Liver (tissue), 9 donors: Measurements from ENCODE around the gene FBN2. TPM values are rescaled to one million over a fixed set of nuclear protein-coding genes. Genes with fewer than 3 reads are reported as not detected.

ENCODE experiments used
- DNase-seq: peaks from one replicate; pipeline ENCODE4 v3.0.0-alpha.2; 2017; ENCODE audit warnings: low spot score
- H3K27ac ChIP-seq, 2 donors: one replicate each; pipeline ENCODE4 v1.7.0; 2013; ENCODE audit warnings: inconsistent platforms in 2 of 2, low read length in 2 of 2, control low read depth in 1 of 2, low read depth in 1 of 2, mild to moderate bottlenecking in 1 of 2
- H3K27me3 ChIP-seq, 4 donors: one replicate each; pipeline versions ENCODE4 v1.6.1 to v1.7.0; 2013; ENCODE audit warnings: low read length in 3 of 4, inconsistent platforms in 1 of 4, mild to moderate bottlenecking in 1 of 4, moderate library complexity in 1 of 4; ENCODE audit not compliant: control insufficient read depth in 4 of 4, insufficient read depth in 4 of 4
- H3K36me3 ChIP-seq, 4 donors: one replicate each; pipeline versions ENCODE4 v1.6.1 to v1.7.0; 2013; ENCODE audit warnings: low read length in 3 of 4, mild to moderate bottlenecking in 3 of 4, low read depth in 1 of 4, moderate library complexity in 1 of 4; ENCODE audit not compliant: control insufficient read depth in 4 of 4, insufficient read depth in 3 of 4
- H3K4me1 ChIP-seq, 4 donors: one replicate each; pipeline versions ENCODE4 v1.6.1 to v1.7.0; 2013; ENCODE audit warnings: low read length in 3 of 4, mild to moderate bottlenecking in 3 of 4, moderate library complexity in 1 of 4; ENCODE audit not compliant: control insufficient read depth in 4 of 4, insufficient read depth in 4 of 4
- H3K4me3 ChIP-seq, 3 donors: one replicate each; pipeline versions ENCODE4 v1.6.1 to v1.7.0; 2013; ENCODE audit warnings: low read length in 3 of 3, control low read depth in 1 of 3, low read depth in 1 of 3, mild to moderate bottlenecking in 1 of 3
- H3K9ac ChIP-seq, 2 donors: one replicate each; pipeline ENCODE4 v1.7.0; 2013; ENCODE audit warnings: low read length in 2 of 2, mild to moderate bottlenecking in 2 of 2, moderate library complexity in 2 of 2, control low read depth in 1 of 2, low read depth in 1 of 2
- H3K9me3 ChIP-seq, 4 donors: one replicate each; pipeline versions ENCODE4 v1.6.1 to v1.7.0; 2013; ENCODE audit warnings: low read length in 3 of 4; ENCODE audit not compliant: control insufficient read depth in 4 of 4
- EGR1 ChIP-seq, 2 donors: IDR thresholded peaks; 2 replicates each; pipeline ENCODE4 v1.6.1; 2016 to 2018; ENCODE audit warnings: antibody characterized with exemption in 2 of 2, low read depth in 2 of 2
- FOXA1 ChIP-seq: IDR thresholded peaks from 2 replicates; pipeline ENCODE4 v1.6.1; 2016; ENCODE audit warnings: antibody characterized with exemption
- FOXA2 ChIP-seq: IDR thresholded peaks from 2 replicates; pipeline ENCODE4 v1.6.1; 2016; ENCODE audit warnings: antibody characterized with exemption
- GABPA ChIP-seq, 2 donors: IDR thresholded peaks in 1 of 2; conservative IDR thresholded peaks in 1 of 2; 2 replicates each; pipeline ENCODE4 v1.6.1; 2016; ENCODE audit warnings: antibody characterized with exemption in 2 of 2, mild to moderate bottlenecking in 1 of 2, moderate library complexity in 1 of 2
- HNF4A ChIP-seq, 2 donors: conservative IDR thresholded peaks; 2 replicates each; pipeline ENCODE4 v1.6.1; 2016; ENCODE audit warnings: antibody characterized with exemption in 2 of 2, mild to moderate bottlenecking in 2 of 2
- HNF4G ChIP-seq: IDR thresholded peaks from 2 replicates; pipeline ENCODE4 v1.6.1; 2016; ENCODE audit warnings: antibody characterized with exemption
- JUND ChIP-seq, 2 donors: IDR thresholded peaks; 2 replicates each; pipeline ENCODE4 v1.6.1; 2016; ENCODE audit warnings: antibody characterized with exemption in 2 of 2
- NR2F2 ChIP-seq: IDR thresholded peaks from 2 replicates; pipeline ENCODE4 v1.6.1; 2016; ENCODE audit warnings: antibody characterized with exemption
- RAD21 ChIP-seq, 2 donors: IDR thresholded peaks; 2 replicates each; pipeline ENCODE4 v1.6.1; 2016; ENCODE audit warnings: antibody characterized with exemption in 2 of 2, mild to moderate bottlenecking in 2 of 2
- RXRA ChIP-seq, 2 donors: IDR thresholded peaks; 2 replicates each; pipeline ENCODE4 v1.6.1; 2017 to 2018; ENCODE audit warnings: antibody characterized with exemption in 2 of 2, mild to moderate bottlenecking in 1 of 2
- SP1 ChIP-seq: IDR thresholded peaks from 2 replicates; pipeline ENCODE4 v1.6.1; 2018; ENCODE audit warnings: antibody characterized with exemption, mild to moderate bottlenecking
- TAF1 ChIP-seq: conservative IDR thresholded peaks from 2 replicates; pipeline ENCODE4 v1.6.1; 2016; ENCODE audit warnings: antibody characterized with exemption, mild to moderate bottlenecking
- YY1 ChIP-seq: IDR thresholded peaks from 2 replicates; pipeline ENCODE4 v1.6.1; 2016; ENCODE audit warnings: antibody characterized with exemption, mild to moderate bottlenecking
- WGBS: extraction: QIAGEN DNeasy Blood & Tissue Kit; methylation state at CpG from one replicate; pipeline ENCODE4 v1.1.7; 2013; 5-methylcytosine and 5-hydroxymethylcytosine counted together
- polyA plus RNA-seq, 2 donors: library from polyadenylated mRNA; stranded (reverse) in 1 of 2; unstranded in 1 of 2; fragments of 200-250 nt in 1 of 2; fragments of >200 nt in 1 of 2; fragmentation: Nextera tagmentation in 1 of 2; extraction: Ambion mirVana in 1 of 2; gene quantifications; one replicate each; pipeline versions ENCODE4 v1.2.1 to v1.2.3, GENCODE V29; 2013 to 2015
- total RNA-seq, 2 donors: library from RNA; depleted of rRNA; stranded (reverse); fragments of >200 nt; gene quantifications; one replicate each; pipeline ENCODE4 v1.2.3, GENCODE V29; 2014
- TF ChIP-seq, protein P1 (sequence below): IDR thresholded peaks from 2 replicates; pipeline ENCODE4 v1.6.1; 2016; ENCODE audit warnings: antibody characterized with exemption, mild to moderate bottlenecking
- TF ChIP-seq, protein P2 (sequence below): IDR thresholded peaks from 2 replicates; pipeline ENCODE4 v1.6.1; 2016; ENCODE audit warnings: antibody characterized with exemption
- TF ChIP-seq, protein P3 (sequence below): IDR thresholded peaks from 2 replicates; pipeline ENCODE4 v1.6.1; 2016; ENCODE audit warnings: antibody characterized with exemption
- TF ChIP-seq, protein P4 (sequence below): IDR thresholded peaks from 2 replicates; pipeline ENCODE4 v1.6.1; 2016; ENCODE audit warnings: antibody characterized with exemption
- TF ChIP-seq, protein P5 (sequence below): fragments of 150-350 bp; IDR thresholded peaks from 2 replicates; pipeline ENCODE4 v1.5.1; 2017; ENCODE audit warnings: improper control_type of control experiment, low read depth, low read length; ENCODE audit not compliant: missing input control
- donor health status: healthy.
- donor health status: healthy.
- donor health status: healthy.
- donor health status: healthy.
- donor health status: healthy.

The FBN2 gene
- total and polyA plus RNA-seq, 4 donors, result 0.08 to 4.1 (median 0.47) TPM

DNA sequence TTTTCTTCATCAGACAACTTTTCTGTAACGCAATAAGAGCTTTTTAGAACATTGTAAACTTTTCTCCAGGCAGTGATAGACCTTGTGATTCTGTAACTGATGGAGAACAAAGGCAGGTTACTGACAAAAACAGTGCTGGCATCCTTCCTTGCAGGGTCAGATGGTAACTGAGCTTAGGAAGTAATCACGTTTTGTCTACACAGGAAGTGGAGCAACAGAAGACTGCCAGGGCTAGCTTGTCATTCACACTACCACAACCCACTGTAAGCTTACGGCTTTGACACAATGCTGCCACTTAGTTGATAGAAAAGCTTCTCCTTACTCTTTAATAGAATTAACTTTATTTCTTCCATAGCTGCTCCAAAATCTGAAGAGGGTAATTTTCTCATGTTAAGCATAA, 46.8 kb downstream of the FBN2 start:
- Histone ChIP-seq H3K9me3 (no peaks in the 10 kb centered on the region), H3K36me3 (no peaks in the 10 kb centered on the region), H3K27ac (no peak overlapping the region), H3K4me1 (no peaks in the 10 kb centered on the region), H3K9ac (no peak overlapping the region), H3K27me3 (peaks cover 0 to 2% (median 0%) of the 10 kb centered on the region in 4 donors), H3K4me3 (no peak overlapping the region)
- no peak for DNase-seq
- no peak for TF ChIP-seq JUND (IDR thresholded peaks at IDR 0.05)
- no peak for TF ChIP-seq EGR1 (IDR thresholded peaks at IDR 0.05; ENCODE audit: low read depth in 2 of 2)
- no peak for TF ChIP-seq FOXA1
- TF ChIP-seq, protein P1, sequence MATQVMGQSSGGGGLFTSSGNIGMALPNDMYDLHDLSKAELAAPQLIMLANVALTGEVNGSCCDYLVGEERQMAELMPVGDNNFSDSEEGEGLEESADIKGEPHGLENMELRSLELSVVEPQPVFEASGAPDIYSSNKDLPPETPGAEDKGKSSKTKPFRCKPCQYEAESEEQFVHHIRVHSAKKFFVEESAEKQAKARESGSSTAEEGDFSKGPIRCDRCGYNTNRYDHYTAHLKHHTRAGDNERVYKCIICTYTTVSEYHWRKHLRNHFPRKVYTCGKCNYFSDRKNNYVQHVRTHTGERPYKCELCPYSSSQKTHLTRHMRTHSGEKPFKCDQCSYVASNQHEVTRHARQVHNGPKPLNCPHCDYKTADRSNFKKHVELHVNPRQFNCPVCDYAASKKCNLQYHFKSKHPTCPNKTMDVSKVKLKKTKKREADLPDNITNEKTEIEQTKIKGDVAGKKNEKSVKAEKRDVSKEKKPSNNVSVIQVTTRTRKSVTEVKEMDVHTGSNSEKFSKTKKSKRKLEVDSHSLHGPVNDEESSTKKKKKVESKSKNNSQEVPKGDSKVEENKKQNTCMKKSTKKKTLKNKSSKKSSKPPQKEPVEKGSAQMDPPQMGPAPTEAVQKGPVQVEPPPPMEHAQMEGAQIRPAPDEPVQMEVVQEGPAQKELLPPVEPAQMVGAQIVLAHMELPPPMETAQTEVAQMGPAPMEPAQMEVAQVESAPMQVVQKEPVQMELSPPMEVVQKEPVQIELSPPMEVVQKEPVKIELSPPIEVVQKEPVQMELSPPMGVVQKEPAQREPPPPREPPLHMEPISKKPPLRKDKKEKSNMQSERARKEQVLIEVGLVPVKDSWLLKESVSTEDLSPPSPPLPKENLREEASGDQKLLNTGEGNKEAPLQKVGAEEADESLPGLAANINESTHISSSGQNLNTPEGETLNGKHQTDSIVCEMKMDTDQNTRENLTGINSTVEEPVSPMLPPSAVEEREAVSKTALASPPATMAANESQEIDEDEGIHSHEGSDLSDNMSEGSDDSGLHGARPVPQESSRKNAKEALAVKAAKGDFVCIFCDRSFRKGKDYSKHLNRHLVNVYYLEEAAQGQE, result no peak
- no peak for TF ChIP-seq RXRA (IDR thresholded peaks at IDR 0.05)
- TF ChIP-seq YY1, result no peak
- TF ChIP-seq, protein P2, sequence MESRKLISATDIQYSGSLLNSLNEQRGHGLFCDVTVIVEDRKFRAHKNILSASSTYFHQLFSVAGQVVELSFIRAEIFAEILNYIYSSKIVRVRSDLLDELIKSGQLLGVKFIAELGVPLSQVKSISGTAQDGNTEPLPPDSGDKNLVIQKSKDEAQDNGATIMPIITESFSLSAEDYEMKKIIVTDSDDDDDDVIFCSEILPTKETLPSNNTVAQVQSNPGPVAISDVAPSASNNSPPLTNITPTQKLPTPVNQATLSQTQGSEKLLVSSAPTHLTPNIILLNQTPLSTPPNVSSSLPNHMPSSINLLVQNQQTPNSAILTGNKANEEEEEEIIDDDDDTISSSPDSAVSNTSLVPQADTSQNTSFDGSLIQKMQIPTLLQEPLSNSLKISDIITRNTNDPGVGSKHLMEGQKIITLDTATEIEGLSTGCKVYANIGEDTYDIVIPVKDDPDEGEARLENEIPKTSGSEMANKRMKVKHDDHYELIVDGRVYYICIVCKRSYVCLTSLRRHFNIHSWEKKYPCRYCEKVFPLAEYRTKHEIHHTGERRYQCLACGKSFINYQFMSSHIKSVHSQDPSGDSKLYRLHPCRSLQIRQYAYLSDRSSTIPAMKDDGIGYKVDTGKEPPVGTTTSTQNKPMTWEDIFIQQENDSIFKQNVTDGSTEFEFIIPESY, result no peak
- no peak for TF ChIP-seq HNF4G
- TF ChIP-seq RAD21 (IDR thresholded peaks at IDR 0.05), result no peak
- no peak for TF ChIP-seq NR2F2
- TF ChIP-seq, protein P3, sequence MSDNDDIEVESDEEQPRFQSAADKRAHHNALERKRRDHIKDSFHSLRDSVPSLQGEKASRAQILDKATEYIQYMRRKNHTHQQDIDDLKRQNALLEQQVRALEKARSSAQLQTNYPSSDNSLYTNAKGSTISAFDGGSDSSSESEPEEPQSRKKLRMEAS, result no peak
- no peak for TF ChIP-seq TAF1
- TF ChIP-seq, protein P4, sequence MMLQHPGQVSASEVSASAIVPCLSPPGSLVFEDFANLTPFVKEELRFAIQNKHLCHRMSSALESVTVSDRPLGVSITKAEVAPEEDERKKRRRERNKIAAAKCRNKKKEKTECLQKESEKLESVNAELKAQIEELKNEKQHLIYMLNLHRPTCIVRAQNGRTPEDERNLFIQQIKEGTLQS, result no peak
- TF ChIP-seq HNF4A (conservative IDR thresholded peaks at IDR 0.05), result no peak
- TF ChIP-seq, protein P5, sequence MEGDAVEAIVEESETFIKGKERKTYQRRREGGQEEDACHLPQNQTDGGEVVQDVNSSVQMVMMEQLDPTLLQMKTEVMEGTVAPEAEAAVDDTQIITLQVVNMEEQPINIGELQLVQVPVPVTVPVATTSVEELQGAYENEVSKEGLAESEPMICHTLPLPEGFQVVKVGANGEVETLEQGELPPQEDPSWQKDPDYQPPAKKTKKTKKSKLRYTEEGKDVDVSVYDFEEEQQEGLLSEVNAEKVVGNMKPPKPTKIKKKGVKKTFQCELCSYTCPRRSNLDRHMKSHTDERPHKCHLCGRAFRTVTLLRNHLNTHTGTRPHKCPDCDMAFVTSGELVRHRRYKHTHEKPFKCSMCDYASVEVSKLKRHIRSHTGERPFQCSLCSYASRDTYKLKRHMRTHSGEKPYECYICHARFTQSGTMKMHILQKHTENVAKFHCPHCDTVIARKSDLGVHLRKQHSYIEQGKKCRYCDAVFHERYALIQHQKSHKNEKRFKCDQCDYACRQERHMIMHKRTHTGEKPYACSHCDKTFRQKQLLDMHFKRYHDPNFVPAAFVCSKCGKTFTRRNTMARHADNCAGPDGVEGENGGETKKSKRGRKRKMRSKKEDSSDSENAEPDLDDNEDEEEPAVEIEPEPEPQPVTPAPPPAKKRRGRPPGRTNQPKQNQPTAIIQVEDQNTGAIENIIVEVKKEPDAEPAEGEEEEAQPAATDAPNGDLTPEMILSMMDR, result no peak
- WGBS, result 42% methylated on average over 3 of the region's 3 CpGs

DNA sequence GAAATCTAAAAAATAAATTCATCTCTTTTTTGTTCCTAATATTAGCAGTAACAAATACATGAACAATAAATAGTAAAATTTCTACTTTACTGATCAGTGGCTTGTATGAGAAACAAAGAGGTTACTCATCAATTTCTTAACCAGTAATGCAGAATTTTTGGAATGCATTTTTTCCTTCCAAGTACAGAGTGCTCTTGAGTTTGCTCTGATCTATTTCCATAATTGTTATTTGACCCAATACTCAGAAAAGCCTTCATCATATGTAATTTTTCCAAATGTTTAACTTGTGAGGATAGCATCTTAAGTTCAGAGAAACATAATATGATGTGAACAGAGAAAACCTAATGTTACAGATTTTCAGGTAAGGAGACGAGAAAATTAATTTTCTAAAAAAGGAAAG, 47.3 kb downstream of the FBN2 start:
- no peak for DNase-seq
- H3K4me3 ChIP-seq, result no peak overlapping the region
- no peak overlapping the region for H3K27ac ChIP-seq
- no peaks in the 10 kb centered on the region for H3K36me3 ChIP-seq
- H3K4me1 ChIP-seq, result no peaks in the 10 kb centered on the region
- no peaks in the 10 kb centered on the region for H3K9me3 ChIP-seq
- WGBS, result 55% methylated on average over 1 of the region's 1 CpG
- peaks cover 0 to 2% (median 0%) of the 10 kb centered on the region in 4 donors for H3K27me3 ChIP-seq
- no peak overlapping the region for H3K9ac ChIP-seq
- TF ChIP-seq HNF4A (conservative IDR thresholded peaks at IDR 0.05) (no peak), RAD21 (IDR thresholded peaks at IDR 0.05) (no peak), EGR1 (IDR thresholded peaks at IDR 0.05; ENCODE audit: low read depth in 2 of 2) (no peak), NR2F2 (no peak), GABPA (IDR thresholded peaks at IDR 0.05 in 1 of 2, conservative IDR thresholded peaks at IDR 0.05 in 1 of 2) (no peak), FOXA1 (no peak), SP1 (no peak), TAF1 (no peak), RXRA (IDR thresholded peaks at IDR 0.05) (no peak), FOXA2 (no peak), YY1 (no peak)
- TF ChIP-seq, protein P1, result no peak
- TF ChIP-seq, protein P4, result no peak
- TF ChIP-seq, protein P5, result no peak
